HG03175 (cell line): ENCODE measurements around the gene PI4KA.

ENCODE experiments used
- ATAC-seq: cut with Tn5 transposase; IDR thresholded peaks from one replicate; pipeline ENCODE4 v1.9.1; 2021; ENCODE audit warnings: mild to moderate bottlenecking, moderate library complexity; ENCODE audit not compliant: unreplicated experiment

Gene PI4KA

GRCh38 chr22:20881869-20882815, 23.5 kb upstream of the PI4KA start:
- ATAC-seq, result no peak

GRCh38 chr22:20881231-20881630, 22.6 kb upstream of the PI4KA start:
- ATAC-seq, result no peak

- ATAC-seq, result no peak
Measured at GRCh38 chr22:20877715-20878114, 19.1 kb upstream of the PI4KA start.

GRCh38 chr22:20875296-20875695, 16.7 kb upstream of the PI4KA start:
- no peak for ATAC-seq

GRCh38 chr22:20873214-20873613, 14.6 kb upstream of the PI4KA start:
- ATAC-seq, result no peak

GRCh38 chr22:20869234-20869633, 10.6 kb upstream of the PI4KA start:
- no peak for ATAC-seq

GRCh38 chr22:20868025-20868962, 9.7 kb upstream of the PI4KA start:
- no peak for ATAC-seq

- no peak for ATAC-seq
Measured at GRCh38 chr22:20867179-20868024, 8.8 kb upstream of the PI4KA start.

- no peak for ATAC-seq
Measured at GRCh38 chr22:20866736-20867135, 8.1 kb upstream of the PI4KA start.

GRCh38 chr22:20865875-20866445, 7.3 kb upstream of the PI4KA start:
- ATAC-seq, result no peak

- ATAC-seq, result no peak
Measured at GRCh38 chr22:20865331-20865730, 6.7 kb upstream of the PI4KA start.

- ATAC-seq, result no peak
Measured at GRCh38 chr22:20864186-20864908, 5.7 kb upstream of the PI4KA start.

GRCh38 chr22:20863366-20863765, 4.8 kb upstream of the PI4KA start:
- ATAC-seq, result no peak

GRCh38 chr22:20862540-20862939, 3.9 kb upstream of the PI4KA start:
- no peak for ATAC-seq

GRCh38 chr22:20859615-20860014, 1.0 kb upstream of the PI4KA start:
- ATAC-seq, result no peak

- peak; percentile 41 for ATAC-seq
Measured at GRCh38 chr22:20857838-20858614, 585 bp downstream of the PI4KA start.

GRCh38 chr22:20857247-20857643, 1.4 kb downstream of the PI4KA start:
- ATAC-seq, result no peak

- no peak for ATAC-seq
Measured at GRCh38 chr22:20853236-20853660, 5.4 kb downstream of the PI4KA start.

- ATAC-seq, result no peak
Measured at GRCh38 chr22:20852503-20852902, 6.1 kb downstream of the PI4KA start.
